Measurements from ENCODE around the gene TFAP2E.

Gene TFAP2E

DNA sequence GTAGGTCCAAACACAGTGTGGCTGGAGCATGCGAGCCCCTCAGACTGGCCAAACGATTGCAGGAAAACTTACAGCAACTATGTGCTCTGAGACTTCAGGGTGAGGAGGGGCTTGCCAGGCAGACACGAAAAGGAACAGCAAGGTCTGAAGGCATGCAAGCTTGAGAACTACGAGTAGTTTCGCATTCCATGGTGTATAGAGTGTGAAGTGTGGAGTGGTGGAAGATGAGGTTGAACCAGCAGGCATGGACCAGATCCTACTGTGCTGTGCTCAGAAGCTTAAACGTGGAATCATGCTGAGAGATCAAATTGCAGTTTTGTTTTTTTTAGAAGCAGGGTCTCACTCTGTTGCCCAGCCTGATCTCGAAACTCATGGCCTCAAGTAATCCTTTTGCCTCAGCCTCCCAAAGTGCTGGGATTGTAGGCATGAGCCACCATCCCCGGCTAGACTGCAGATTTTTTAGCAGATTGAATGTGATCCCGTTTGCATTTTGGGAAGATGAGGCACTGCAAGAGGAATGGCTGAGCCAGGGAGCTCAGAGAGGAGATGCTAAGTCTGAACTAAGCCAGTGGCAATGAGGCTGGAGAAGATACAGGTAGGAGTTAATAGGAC, 5.1 kb upstream of the TFAP2E start:
- Histone ChIP-seq H3K9me2 (replicated peaks; ENCODE audit: low read depth, low read length) (no peaks in the 10 kb centered on the region), H3K36me3 (ENCODE audit: insufficient read depth, low read length) (no peaks in the 10 kb centered on the region), H2AFZ (ENCODE audit: low read length) (no peak overlapping the region), H3K27me3 (ENCODE audit: insufficient read depth, low read length, poor library complexity, severe bottlenecking) (no peaks in the 10 kb centered on the region), H3F3A (ENCODE audit: low read depth) (no peaks in the 10 kb centered on the region), H3K4me3 (ENCODE audit: low read length, poor library complexity, severe bottlenecking) (no peak overlapping the region), H3K79me2 (ENCODE audit: insufficient read depth, low read length) (0 out of 2 replicates have a peak, but pooled peaks cover under 1% of the 10 kb centered on the region), H3K9ac (ENCODE audit: low read depth, low read length, poor library complexity, severe bottlenecking) (no peak overlapping the region), H3K4me2 (ENCODE audit: low read depth, low read length, poor library complexity, severe bottlenecking) (no peak overlapping the region), H3K4me1 (ENCODE audit: insufficient read depth, low read length, poor library complexity, severe bottlenecking) (peaks cover 16% of the 10 kb centered on the region), H3K9me3 (ENCODE audit: insufficient read depth, low read depth, low read length) (no peaks in the 10 kb centered on the region), H4K20me1 (ENCODE audit: insufficient read depth, low read length, poor library complexity, severe bottlenecking) (no peaks in the 10 kb centered on the region)
- TF ChIP-seq, protein P1, sequence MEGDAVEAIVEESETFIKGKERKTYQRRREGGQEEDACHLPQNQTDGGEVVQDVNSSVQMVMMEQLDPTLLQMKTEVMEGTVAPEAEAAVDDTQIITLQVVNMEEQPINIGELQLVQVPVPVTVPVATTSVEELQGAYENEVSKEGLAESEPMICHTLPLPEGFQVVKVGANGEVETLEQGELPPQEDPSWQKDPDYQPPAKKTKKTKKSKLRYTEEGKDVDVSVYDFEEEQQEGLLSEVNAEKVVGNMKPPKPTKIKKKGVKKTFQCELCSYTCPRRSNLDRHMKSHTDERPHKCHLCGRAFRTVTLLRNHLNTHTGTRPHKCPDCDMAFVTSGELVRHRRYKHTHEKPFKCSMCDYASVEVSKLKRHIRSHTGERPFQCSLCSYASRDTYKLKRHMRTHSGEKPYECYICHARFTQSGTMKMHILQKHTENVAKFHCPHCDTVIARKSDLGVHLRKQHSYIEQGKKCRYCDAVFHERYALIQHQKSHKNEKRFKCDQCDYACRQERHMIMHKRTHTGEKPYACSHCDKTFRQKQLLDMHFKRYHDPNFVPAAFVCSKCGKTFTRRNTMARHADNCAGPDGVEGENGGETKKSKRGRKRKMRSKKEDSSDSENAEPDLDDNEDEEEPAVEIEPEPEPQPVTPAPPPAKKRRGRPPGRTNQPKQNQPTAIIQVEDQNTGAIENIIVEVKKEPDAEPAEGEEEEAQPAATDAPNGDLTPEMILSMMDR (conservative IDR thresholded peaks at IDR 0.05; ENCODE audit: low read length): no peak
- no peak for TF ChIP-seq EZH2phosphoT487 (IDR thresholded peaks at IDR 0.05; ENCODE audit: borderline replicate concordance)

DNA sequence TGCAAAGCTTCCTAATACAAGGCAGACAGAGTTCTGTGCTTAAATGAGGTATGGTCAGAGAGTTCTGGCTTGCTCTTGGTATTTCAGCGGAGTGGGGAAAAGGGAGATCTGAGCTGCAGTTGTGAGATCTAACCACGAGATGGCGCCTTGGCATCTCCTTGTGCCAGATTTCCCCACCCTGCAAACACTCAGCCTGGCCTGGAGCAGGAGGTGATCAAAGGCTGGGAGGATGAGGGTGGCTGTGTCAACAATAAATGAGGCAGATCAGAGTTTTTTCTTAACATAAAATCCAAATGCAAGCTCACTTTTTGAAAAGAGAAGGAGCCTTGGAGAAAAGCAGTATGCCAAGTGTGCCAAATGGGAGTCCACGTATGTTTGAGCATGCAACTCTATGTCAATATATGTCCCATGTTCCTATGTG, 4.1 kb upstream of the TFAP2E start:
- Histone ChIP-seq H3K27me3 (ENCODE audit: insufficient read depth, low read length, poor library complexity, severe bottlenecking) (no peaks in the 10 kb centered on the region), H3K9me2 (replicated peaks; ENCODE audit: low read depth, low read length) (no peaks in the 10 kb centered on the region)

DNA sequence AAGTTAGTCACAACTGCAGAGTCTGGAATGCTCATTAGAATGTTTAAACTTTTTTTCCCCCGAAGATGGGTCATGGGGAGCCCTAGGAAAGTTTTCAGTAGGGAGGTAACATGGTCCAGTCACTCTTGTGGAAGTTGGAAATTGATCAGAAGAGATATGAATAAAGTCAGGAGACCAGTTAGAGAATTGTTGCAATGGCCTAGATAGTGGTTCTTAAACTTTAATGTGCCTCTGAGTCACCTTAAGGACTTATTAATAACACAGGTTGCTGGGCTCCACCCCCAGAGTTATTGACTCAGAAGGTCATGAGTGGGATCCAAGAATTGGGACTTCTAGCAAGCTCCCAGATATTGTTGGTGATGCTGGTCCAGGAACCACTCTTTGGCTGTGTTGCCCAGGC, 3.2 kb upstream of the TFAP2E start:
- no peaks in the 10 kb centered on the region for H3F3A ChIP-seq (ENCODE audit: low read depth)
- H3K4me3 ChIP-seq (ENCODE audit: low read length, poor library complexity, severe bottlenecking): no peak overlapping the region
- no peak overlapping the region for H3K4me2 ChIP-seq (ENCODE audit: low read depth, low read length, poor library complexity, severe bottlenecking)
- no peaks in the 10 kb centered on the region for H4K20me1 ChIP-seq (ENCODE audit: insufficient read depth, low read length, poor library complexity, severe bottlenecking)
- H3K9me2 ChIP-seq (replicated peaks; ENCODE audit: low read depth, low read length): no peaks in the 10 kb centered on the region
- H3K27me3 ChIP-seq (ENCODE audit: insufficient read depth, low read length, poor library complexity, severe bottlenecking): no peaks in the 10 kb centered on the region
- no peaks in the 10 kb centered on the region for H3K36me3 ChIP-seq (ENCODE audit: insufficient read depth, low read length)
- H3K9me3 ChIP-seq (ENCODE audit: insufficient read depth, low read depth, low read length): no peaks in the 10 kb centered on the region
- no peaks in the 10 kb centered on the region for H3K4me1 ChIP-seq (ENCODE audit: insufficient read depth, low read length, poor library complexity, severe bottlenecking)
- H2AFZ ChIP-seq (ENCODE audit: low read length): no peak overlapping the region
- H3K9ac ChIP-seq (ENCODE audit: low read depth, low read length, poor library complexity, severe bottlenecking): no peak overlapping the region
- no peaks in the 10 kb centered on the region for H3K79me2 ChIP-seq (ENCODE audit: insufficient read depth, low read length)
- TF ChIP-seq EZH2phosphoT487 (IDR thresholded peaks at IDR 0.05; ENCODE audit: borderline replicate concordance): no peak
- TF ChIP-seq, protein P1 (conservative IDR thresholded peaks at IDR 0.05; ENCODE audit: low read length): no peak

More for the DNA sequence above, 4.1 kb upstream of the TFAP2E start:
- Histone ChIP-seq H3K4me1 (ENCODE audit: insufficient read depth, low read length, poor library complexity, severe bottlenecking) (peaks cover 6% of the 10 kb centered on the region), H3K4me2 (ENCODE audit: low read depth, low read length, poor library complexity, severe bottlenecking) (no peak overlapping the region), H4K20me1 (ENCODE audit: insufficient read depth, low read length, poor library complexity, severe bottlenecking) (no peaks in the 10 kb centered on the region), H3K4me3 (ENCODE audit: low read length, poor library complexity, severe bottlenecking) (no peak overlapping the region), H3K79me2 (ENCODE audit: insufficient read depth, low read length) (no peaks in the 10 kb centered on the region), H2AFZ (ENCODE audit: low read length) (no peak overlapping the region), H3K9me3 (ENCODE audit: insufficient read depth, low read depth, low read length) (no peaks in the 10 kb centered on the region), H3K9ac (ENCODE audit: low read depth, low read length, poor library complexity, severe bottlenecking) (no peak overlapping the region), H3F3A (ENCODE audit: low read depth) (no peaks in the 10 kb centered on the region), H3K36me3 (ENCODE audit: insufficient read depth, low read length) (no peaks in the 10 kb centered on the region)
- TF ChIP-seq EZH2phosphoT487 (IDR thresholded peaks at IDR 0.05; ENCODE audit: borderline replicate concordance): no peak
- TF ChIP-seq, protein P1 (conservative IDR thresholded peaks at IDR 0.05; ENCODE audit: low read length): peak; percentile 97

All from Loucy (cell line).